ENCODE results near the gene GFRA3.

DNA sequence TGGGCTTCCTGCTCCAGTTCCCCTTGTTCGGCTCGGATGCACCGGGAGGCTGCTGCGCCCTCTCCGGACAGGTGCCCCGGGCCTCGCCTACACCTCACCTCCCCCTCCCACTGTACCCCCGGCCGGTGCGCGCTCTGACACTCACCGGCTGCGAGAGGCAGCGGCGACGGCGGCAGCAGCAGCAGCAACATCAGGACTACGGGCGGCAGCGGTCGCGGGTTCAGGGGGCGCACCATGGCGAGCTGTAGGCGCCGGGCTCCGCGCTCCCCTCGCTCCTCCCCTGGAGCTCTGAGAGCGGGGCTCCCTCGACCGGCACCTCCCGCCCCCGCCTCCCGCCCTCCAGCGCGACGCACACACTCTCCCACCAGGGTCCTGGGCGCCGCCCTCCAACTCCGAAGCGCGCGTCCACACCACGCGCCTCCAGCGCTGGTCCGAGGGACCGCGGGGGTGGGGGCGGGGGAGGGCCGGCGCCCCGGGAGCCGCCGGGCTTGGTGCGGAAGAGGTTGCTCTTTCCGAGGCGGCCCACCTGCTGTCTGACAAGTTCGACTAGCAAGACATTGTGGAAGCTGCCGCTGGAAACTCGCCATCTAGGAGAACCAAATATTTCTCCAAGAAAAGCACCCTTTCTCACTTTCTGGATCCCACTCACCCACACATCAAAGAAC, at the start of gene GFRA3:
- TF ChIP-seq, protein P1, sequence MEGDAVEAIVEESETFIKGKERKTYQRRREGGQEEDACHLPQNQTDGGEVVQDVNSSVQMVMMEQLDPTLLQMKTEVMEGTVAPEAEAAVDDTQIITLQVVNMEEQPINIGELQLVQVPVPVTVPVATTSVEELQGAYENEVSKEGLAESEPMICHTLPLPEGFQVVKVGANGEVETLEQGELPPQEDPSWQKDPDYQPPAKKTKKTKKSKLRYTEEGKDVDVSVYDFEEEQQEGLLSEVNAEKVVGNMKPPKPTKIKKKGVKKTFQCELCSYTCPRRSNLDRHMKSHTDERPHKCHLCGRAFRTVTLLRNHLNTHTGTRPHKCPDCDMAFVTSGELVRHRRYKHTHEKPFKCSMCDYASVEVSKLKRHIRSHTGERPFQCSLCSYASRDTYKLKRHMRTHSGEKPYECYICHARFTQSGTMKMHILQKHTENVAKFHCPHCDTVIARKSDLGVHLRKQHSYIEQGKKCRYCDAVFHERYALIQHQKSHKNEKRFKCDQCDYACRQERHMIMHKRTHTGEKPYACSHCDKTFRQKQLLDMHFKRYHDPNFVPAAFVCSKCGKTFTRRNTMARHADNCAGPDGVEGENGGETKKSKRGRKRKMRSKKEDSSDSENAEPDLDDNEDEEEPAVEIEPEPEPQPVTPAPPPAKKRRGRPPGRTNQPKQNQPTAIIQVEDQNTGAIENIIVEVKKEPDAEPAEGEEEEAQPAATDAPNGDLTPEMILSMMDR (conservative IDR thresholded peaks at IDR 0.05), result no peak
- no peak for TF ChIP-seq ZFX (IDR thresholded peaks at IDR 0.05)

Measured in C4-2B (cell line).